GM18867 (cell line): ENCODE measurements around the gene TBC1D5.

Experiments used
- ATAC-seq: cut with Tn5 transposase; IDR thresholded peaks from one replicate; pipeline ENCODE4 v1.9.1; 2021; ENCODE audit warnings: mild to moderate bottlenecking, moderate library complexity; ENCODE audit not compliant: unreplicated experiment

Gene TBC1D5

GRCh38 chr3:17258823-17259436 lies 483.5 kb downstream of the TBC1D5 start:
- no peak for ATAC-seq

- no peak for ATAC-seq
Observed at GRCh38 chr3:17257269-17257668, 485.2 kb downstream of the TBC1D5 start.

GRCh38 chr3:17243621-17244020 lies 498.8 kb downstream of the TBC1D5 start:
- no peak for ATAC-seq

DNA sequence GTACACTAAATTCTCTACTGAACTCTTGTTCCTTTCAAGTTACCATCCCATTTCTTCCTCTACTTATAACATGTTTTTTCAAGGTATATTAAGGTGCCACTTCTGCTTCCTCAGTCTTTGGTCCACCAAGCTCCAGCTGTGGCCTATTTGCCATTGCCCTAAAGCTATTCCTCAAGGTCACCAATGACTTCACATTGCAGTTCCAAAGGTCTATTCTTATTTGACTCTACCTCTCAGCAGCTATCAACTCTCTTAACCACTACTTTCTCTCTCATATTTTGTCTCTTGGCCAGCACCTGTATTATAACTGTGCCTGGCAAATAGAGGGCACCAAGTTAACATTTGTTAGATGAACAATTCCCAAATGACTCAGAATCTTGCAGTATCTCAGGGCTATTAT lies 503.0 kb downstream of the TBC1D5 start:
- no peak for ATAC-seq

GRCh38 chr3:17238023-17238422 lies 504.4 kb downstream of the TBC1D5 start:
- ATAC-seq, result no peak

- no peak for ATAC-seq
Observed at GRCh38 chr3:17235310-17235709, 507.1 kb downstream of the TBC1D5 start.

- no peak for ATAC-seq
Observed at GRCh38 chr3:17234382-17234781, 508.0 kb downstream of the TBC1D5 start.

DNA sequence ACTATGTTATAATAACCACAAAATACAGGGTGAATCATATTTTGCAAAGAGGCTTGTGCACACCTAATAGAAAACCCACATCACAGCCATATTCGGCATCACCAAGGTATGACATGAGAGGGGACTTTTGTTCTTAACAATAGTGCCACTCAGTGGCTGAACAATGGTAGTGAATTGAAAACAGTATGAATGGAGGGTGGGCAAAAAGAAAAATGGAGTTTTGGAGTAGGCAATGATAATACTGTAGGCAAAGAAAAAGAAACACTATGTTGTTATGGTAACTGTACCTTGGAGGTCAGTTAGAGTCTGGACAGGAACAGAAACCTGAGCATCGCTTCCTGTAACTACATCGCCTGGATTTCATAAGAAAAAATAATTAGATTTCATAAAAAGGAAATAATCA lies 509.0 kb downstream of the TBC1D5 start:
- peak; percentile 91 for ATAC-seq

GRCh38 chr3:17232442-17232841 lies 510.0 kb downstream of the TBC1D5 start:
- no peak for ATAC-seq

DNA sequence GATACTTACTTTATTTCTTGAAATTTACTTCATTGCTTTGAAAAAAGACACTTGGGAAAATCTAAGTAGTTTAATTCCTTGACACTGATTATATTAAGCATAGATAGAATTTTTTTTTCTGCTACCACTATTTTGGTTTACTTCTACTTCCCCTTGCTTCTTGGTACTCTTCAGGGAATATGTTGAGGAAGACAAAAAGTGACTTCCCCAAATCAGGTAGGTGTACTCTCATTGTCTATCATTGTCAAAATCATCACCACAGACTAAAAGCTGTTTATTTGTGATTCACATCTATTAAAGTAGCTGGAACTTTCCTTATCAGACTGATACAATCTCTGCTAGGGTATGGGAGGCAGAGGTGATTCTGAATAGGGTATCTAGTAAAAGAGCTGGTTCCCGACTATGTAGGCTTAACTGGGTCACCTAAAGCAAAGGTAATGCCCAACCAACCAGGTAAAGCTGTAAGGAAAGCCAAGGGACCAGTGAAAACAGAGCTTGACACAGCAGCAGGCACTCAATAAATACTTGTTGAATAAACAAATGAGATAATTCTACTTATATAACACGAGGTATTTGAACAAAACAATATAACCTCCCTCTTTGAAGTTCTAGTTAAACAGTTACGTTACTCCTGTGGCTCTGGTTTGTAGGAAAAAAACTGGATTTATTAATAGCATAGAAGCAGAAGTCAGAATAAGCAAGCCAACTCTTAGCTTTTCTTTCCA lies 510.7 kb downstream of the TBC1D5 start:
- no peak for ATAC-seq

GRCh38 chr3:17227472-17227871 lies 515.0 kb downstream of the TBC1D5 start:
- ATAC-seq, result no peak

DNA sequence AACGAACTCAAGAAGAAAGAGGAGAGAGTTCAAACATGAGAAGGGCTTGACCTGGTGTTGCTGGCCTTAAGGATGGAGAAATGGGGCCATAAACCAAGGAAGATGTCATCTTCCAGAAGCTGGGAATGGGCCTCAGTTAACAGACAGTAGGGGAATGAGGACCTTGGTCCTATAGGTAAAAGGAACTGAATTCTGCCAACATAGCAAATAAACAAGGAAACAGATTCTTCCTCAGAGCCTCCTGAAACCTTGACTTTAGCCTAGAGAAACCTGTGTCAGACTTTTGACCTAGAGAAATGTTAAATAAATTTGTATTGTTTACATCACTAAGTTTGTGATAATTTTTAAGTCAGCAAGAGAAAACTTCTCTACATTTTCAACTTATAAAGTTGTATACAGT lies 520.9 kb downstream of the TBC1D5 start:
- ATAC-seq, result no peak

DNA sequence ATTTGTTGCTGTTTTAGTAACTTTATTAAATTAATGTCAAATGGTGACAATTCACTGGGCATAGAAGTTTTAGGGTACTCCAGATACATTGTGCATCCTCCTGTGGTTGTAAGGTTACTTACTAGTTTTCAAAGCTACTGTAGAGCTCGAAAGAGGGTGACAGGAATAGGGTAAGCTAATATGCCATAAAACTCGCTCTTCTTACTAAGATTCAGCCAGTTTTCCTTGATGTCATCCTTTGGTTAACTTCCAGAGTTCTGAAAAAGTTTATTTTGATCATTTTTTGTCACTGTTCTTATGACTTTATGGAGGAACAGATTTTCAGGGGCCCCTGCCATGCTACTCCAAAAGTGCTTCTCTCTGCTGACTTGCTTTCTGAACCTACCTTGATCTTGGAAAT lies 522.8 kb downstream of the TBC1D5 start:
- no peak for ATAC-seq

DNA sequence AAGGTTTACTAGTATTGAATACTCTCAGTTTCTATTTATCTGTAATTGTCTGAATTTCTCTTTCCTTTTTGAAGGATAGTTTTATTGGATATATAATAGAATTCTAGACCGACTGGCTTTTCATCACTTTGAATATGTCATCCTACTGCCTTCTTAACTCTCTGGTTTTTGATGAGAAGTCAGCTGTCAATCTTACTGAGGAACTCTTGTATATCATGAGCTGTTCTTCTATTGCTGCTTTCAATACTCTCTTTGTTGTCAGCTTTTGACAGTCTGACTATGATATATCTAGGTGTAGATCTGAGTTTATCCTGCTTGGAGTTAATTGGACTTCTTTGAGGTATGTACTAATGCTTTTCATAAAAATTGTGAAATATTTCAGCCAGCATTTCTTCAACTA lies 523.8 kb downstream of the TBC1D5 start:
- ATAC-seq, result no peak

- ATAC-seq, result no peak
Observed at GRCh38 chr3:17217588-17217987, 524.8 kb downstream of the TBC1D5 start.

- ATAC-seq, result no peak
Observed at GRCh38 chr3:17213102-17213501, 529.3 kb downstream of the TBC1D5 start.

GRCh38 chr3:17207979-17208378 lies 534.5 kb downstream of the TBC1D5 start:
- ATAC-seq, result no peak

GRCh38 chr3:17207019-17207418 lies 535.4 kb downstream of the TBC1D5 start:
- ATAC-seq, result no peak

GRCh38 chr3:17204049-17204650 lies 538.3 kb downstream of the TBC1D5 start:
- no peak for ATAC-seq

DNA sequence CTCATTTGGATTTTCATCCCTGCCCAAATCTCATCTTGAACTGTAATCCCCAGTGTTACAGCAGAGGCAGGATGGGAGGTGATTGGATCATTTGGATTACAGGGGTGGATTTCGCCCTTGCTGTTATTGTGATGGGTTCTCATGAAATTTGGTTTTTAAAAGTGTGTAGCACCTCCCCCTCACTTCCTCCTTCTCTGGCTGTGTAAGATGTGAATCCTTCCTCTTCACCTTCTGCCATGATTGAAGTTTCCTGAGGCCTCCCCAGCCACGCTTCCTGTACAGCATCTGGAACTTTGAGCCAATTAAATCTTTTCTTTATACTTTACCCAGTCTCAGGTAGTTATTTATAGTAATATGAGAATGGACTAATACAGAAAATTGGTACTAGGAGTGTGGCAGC lies 540.9 kb downstream of the TBC1D5 start:
- no peak for ATAC-seq

- peak; percentile 83 for ATAC-seq
Observed at GRCh38 chr3:17195856-17196604, 546.4 kb downstream of the TBC1D5 start.

DNA sequence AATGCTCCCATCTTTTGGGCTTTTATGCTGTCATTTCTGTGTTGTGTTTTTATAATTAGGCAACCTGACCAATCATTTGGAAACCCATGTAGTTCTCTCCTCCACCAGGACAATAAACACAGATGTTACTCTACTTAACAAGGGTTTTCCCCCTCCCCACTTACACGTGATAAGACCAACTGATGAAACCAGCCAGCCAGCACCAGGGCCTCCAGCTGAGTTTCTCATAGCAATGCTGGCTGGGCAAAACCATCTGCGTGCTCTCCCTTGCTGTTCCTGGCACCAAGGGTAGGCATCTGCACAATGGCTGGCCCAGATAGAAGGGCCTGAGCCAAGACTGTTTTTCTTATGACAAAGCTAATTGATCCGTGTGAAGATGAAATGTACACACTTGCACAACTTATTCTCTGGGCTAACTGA lies 547.2 kb downstream of the TBC1D5 start:
- peak; percentile 93 for ATAC-seq
